ENCODE results near the gene EBLN1. TPM values are rescaled to one million over a fixed set of nuclear protein-coding genes. Genes with fewer than 3 reads are reported as not detected.
A peak's percentile ranks its signal among the peaks of the same experiment; 100 is the strongest.
"Not testable (repeated sequence)": the region's sequence is repeated elsewhere in the genome, so short reads cannot be mapped to it uniquely, and the experiment has no call there.

EBLN1 gene
- total RNA-seq, 2 donors from 2014 or later = not detected

- DNase-seq (no peak), ATAC-seq (peak in 1 of 2 donors; percentile 18)
- intact Hi-C loops (cut with DNase I) = no loop called here
Measured at GRCh38 chr10:22230158-22230833, 12.5 kb upstream of the EBLN1 start.

DNA sequence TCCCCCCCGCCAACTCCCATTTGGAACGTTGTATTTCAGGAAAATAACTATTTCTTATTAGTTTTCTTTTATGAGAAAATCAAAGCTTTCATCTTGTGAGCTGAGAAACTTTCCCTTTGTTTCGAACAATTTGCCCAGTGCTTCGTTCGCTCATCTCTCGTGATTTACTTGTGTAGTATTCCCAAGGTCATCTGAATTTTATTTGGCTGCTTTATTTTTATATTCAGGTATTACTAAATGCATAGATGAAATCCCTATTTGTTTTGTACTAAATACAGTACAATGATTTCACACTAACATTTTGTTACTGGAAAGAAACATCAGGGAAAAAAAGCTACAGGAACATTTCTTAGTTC is 12.0 kb upstream of the EBLN1 start:
- intact Hi-C loops (cut with DNase I) = loop anchor here in 1 of 2 donors (2.0 to 5.0 kb wide), 2 partner anchors 88 to 223 kb away; partner anchors contain the start of gene COMMD3
- DNase-seq = no peak
- no peak for ATAC-seq

- intact Hi-C loops (cut with DNase I) = loop anchor here in 1 of 2 donors (2.0 to 5.0 kb wide), 2 partner anchors 88 to 222 kb away; partner anchors contain the start of gene COMMD3
- peak; percentile 87 for DNase-seq
- ATAC-seq = peak; percentile 99
Measured at GRCh38 chr10:22228943-22229801, 11.4 kb upstream of the EBLN1 start.

DNA sequence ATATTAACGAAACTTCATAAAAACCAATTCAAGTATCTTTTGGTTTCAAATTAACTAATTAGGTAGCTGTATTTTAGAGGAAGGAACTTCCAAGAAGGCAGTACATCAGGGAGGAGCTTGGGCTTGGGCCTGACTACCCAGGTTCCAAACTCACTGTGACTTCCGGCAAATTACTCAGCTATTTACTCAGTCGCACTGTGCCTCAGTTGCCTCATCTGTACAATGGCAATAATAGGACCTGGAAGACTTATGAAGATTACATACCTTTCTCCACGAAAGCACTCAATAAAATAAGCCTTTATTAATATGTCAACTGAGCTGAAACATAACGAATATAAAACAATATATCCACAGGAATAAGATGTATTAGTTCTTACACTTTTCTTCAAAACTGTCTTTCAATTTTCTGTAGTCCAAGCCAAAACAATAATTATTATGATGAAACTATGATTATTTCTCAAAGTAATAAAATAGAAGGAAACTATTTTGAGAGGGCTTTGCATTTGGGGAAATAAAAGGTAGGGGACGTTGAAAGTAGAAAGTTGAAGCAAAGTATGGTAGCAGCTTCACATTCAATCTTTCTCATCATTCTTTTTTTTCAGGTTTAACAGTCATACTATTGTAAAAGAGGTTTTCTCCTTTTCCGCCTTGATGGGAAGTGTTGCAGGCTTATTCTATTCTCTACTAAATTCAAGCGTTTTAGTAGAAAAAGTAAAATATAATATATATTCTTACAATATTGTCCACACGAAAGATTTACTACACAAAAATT is 10.5 kb upstream of the EBLN1 start:
- ATAC-seq (no peak), DNase-seq (no peak)
- intact Hi-C loops (cut with DNase I) = loop anchor here in 1 of 2 donors (2.0 to 5.0 kb wide), 2 partner anchors 89 to 222 kb away; partner anchors contain the start of gene COMMD3

DNA sequence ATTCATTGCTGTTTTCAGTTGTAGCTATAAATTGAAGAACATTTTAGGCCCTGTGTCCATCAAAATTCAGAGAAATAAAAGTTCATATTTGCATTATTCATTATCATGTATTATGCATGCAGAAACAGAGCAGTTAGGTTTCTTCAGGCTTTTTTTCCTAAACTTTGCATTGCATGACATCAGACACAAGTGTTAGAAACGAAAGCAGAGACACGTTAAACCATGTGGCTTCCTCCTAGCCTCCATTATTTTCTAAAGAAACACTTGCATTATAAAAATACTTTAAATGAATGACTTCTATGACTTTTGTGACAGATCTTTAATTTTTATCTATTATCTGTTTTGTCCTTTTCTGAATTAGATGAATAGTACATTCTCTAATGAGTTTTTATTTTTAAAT is 8.8 kb upstream of the EBLN1 start:
- intact Hi-C loops (cut with DNase I) = loop anchor here in 1 of 2 donors (5.0 kb wide), 1 partner anchor 91 kb away; the partner anchor contains the start of gene COMMD3
- DNase-seq (no peak), ATAC-seq (no peak)

GRCh38 chr10:22222236-22223190 is 4.7 kb upstream of the EBLN1 start:
- no peak for ATAC-seq
- intact Hi-C loops (cut with DNase I) = no loop called here
- DNase-seq = no peak

DNA sequence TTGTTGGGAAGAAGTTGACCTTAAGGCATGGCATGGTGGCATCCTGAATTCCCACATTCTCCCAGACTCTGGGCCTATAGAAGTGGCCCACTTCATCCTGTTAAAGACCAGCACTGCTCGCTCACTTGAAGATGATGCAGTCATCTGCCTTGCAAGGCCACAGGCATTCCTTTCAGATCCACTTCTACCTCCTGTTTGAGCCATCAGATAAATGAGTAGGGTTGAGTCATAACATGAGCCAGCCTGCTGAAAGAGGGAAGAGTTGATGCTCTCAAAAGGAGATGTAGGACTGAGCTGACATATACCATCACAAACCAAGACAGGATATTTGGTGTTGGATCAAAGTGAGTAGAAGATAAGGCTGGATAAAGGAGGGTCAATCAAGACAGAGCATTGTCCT is 1.5 kb upstream of the EBLN1 start:
- ATAC-seq (no peak), DNase-seq (no peak)
- intact Hi-C loops (cut with DNase I) = loop anchor here in 1 of 2 donors (10.0 kb wide), 1 partner anchor 205 kb away; no protein-coding TSS in a partner anchor

DNA sequence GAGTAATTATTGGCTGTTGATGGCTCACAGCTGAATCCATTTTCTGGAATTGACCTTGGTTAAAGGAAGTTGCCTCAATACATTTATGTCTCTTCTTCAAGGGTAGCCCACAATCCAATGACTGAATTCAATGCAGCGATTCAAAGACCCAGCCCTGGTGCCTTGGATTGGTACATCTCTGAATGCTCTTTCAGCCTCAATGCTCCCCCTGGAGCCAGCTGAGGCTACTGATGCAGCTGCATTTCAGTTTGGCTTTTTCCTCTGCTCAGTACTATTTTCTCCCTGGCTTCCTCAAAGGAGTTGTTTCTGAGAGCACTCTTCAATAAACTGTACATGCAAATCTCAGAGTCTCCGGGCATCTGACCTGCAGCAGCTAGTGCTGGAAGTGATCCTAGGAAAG is 633 bp upstream of the EBLN1 start:
- intact Hi-C loops (cut with DNase I) = loop anchor here in 1 of 2 donors (10.0 kb wide), 1 partner anchor 204 kb away; no protein-coding TSS in a partner anchor

DNA sequence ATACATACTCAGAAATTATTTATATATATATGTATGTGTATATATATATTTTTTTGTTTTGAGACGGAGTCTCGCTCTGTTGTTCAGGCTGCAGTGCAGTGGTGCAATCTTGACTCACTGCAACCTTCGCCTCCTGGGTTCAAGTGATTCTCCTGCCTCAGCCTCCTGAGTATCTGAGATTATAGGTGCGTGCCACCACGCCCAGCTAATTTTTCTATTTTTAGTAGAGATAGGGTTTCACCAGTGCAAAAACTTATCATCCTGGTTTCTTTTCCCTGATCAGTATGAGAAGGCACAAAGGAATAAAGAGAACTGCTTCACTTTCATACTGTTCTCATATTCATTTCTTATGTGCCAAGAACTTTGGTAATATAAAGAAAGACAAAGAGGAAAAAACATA is 731 bp downstream of the EBLN1 start:
- intact Hi-C loops (cut with DNase I) = loop anchor here in 1 of 2 donors (10.0 kb wide), 1 partner anchor 202 kb away; no protein-coding TSS in a partner anchor
- ATAC-seq, DNase-seq: not testable (repeated sequence)

More for the DNA sequence above, 633 bp upstream of the EBLN1 start:
- ATAC-seq (no peak), DNase-seq (no peak)

DNA sequence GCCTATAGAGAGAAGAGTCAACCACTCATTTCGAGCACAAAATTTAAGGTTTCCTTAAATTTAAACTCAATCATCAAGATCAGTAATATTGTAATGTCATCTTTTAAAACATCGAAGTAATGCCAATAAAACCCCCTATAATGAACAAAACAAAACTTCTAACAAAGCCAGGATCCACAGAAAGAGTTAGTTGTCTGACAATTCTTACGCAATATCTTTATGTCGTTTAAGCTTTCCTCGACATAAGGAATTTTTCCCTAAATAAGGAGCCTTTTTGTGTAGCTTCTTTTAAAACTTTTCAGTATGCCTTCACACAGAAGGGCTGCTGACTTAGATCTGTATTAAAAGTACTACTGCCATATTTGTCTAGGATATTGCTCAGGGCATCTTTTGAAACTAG is 7.5 kb downstream of the EBLN1 start:
- intact Hi-C loops (cut with DNase I) = loop anchor here in 1 of 2 donors (10.0 kb wide), 1 partner anchor 195 kb away; no protein-coding TSS in a partner anchor
- no peak for ATAC-seq

DNA sequence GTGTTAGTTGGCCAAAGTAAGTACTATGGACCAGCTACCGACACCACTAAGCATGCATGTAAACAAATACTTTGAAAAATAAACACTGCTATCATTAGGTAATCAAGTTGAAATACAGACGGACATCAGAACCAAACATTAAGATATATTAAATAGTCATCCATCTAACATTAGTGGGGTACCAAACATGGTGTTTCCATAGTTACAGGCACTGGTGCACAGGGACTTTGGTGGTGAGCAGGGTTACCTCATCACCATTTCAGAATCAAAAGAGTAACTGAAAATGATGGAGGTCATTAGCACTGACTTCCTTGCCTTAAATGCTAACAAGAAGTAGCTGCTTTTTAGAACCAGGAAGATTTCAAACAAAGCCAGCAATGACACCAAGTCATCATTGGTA is 23.9 kb downstream of the EBLN1 start:
- intact Hi-C loops (cut with DNase I) = no loop called here
- no peak for DNase-seq
- no peak for ATAC-seq

More for the DNA sequence above, 7.5 kb downstream of the EBLN1 start:
- DNase-seq = no peak

DNA sequence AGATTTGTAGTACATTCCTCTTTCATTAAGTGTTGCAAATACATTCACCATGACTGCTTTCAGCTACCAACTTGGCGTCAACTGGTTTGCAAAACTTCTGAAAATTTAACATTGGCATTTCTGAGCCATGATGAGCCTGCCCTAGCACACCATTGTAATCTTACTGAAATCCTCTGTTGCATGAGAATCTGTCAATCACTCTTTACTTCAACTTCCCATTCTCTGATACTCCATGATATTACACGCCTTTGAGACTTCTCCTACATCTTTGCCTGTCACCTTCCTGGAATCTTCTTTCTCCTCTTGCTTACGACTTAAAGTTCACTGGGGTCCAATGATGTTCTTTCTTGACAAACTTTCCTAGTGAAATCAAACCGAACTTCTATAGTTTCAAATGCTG is 32.2 kb downstream of the EBLN1 start:
- ATAC-seq (no peak), DNase-seq (no peak)
- intact Hi-C loops (cut with DNase I) = no loop called here

- intact Hi-C loops (cut with DNase I) = no loop called here
- no peak for ATAC-seq
Measured at GRCh38 chr10:22183771-22184461, 33.9 kb downstream of the EBLN1 start.

DNA sequence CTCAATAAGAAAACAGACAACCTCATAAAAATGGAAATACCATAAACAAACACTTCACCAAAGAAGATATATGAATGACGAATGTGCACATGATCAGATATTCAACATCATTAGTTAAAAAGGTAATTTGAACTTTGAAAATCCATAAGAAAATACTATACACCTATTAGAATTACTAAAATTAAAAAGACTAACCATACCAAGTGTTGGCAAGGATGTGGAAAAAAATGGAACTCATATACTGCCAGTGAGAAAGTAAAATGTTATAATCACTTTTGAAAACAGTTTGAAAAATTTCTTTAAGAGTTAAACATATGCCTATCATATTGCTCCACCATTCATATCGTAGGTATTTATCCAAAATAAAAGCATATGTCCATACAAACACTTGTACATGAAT is 37.1 kb downstream of the EBLN1 start:
- ATAC-seq = no peak
- DNase-seq = no peak
- intact Hi-C loops (cut with DNase I) = no loop called here

More at GRCh38 chr10:22183771-22184461, 33.9 kb downstream of the EBLN1 start:
- no peak for DNase-seq

DNA sequence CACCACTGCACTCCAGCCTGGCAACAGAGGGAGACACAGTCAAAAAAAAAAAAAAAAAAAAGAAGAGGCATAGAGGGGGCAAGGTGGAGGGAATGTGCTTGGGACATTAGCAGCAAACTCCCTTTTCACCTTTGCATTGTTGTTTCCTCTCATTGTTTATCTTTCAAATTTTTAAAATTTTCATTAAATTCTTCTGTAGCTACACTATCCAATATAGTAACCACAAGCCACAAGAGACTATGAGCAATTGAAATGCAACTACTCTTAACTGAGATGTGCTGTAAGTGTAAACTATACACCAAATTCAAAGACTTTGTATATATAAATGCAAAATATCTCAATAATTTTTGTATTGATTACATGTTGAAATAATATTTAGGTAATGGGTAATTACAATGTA is 43.4 kb downstream of the EBLN1 start:
- DNase-seq = no peak
- intact Hi-C loops (cut with DNase I) = no loop called here
- no peak for ATAC-seq

DNA sequence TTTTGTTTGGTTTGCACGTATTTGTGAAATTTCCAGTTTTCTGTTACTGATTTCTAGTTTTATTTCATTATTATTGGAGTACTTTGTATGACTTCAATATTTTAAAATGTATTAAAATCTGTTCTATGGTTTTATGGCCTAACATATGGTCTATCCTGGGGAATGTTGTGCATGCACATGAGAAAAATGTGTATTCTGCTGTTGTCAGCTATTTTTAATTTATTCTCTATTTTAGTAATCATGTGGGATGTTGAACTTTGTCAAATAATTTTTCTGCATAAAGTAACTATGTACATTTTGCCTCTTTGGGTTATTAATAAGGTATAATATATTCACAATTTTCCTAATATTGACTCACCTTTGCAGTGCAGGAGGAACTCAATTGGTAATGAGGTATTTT is 46.7 kb downstream of the EBLN1 start:
- intact Hi-C loops (cut with DNase I) = no loop called here
- ATAC-seq (no peak), DNase-seq (no peak)

GRCh38 chr10:22170582-22170981 is 47.2 kb downstream of the EBLN1 start:
- DNase-seq (no peak), ATAC-seq (no peak)
- intact Hi-C loops (cut with DNase I) = no loop called here

Measured in left cardiac atrium (tissue), 4 donors.